Middle frontal gyrus (tissue), 1 donor: Measurements from ENCODE around the gene ZKSCAN3.
"Not testable (repeated sequence)": the region's sequence is repeated elsewhere in the genome, so short reads cannot be mapped to it uniquely, and the experiment has no call there.

Experiments used
- DNase-seq: peaks from one replicate; pipeline ENCODE4 v3.0.0-alpha.2; 2015; ENCODE audit warnings: low spot score; ENCODE audit errors: extremely low spot score

The ZKSCAN3 gene

DNA sequence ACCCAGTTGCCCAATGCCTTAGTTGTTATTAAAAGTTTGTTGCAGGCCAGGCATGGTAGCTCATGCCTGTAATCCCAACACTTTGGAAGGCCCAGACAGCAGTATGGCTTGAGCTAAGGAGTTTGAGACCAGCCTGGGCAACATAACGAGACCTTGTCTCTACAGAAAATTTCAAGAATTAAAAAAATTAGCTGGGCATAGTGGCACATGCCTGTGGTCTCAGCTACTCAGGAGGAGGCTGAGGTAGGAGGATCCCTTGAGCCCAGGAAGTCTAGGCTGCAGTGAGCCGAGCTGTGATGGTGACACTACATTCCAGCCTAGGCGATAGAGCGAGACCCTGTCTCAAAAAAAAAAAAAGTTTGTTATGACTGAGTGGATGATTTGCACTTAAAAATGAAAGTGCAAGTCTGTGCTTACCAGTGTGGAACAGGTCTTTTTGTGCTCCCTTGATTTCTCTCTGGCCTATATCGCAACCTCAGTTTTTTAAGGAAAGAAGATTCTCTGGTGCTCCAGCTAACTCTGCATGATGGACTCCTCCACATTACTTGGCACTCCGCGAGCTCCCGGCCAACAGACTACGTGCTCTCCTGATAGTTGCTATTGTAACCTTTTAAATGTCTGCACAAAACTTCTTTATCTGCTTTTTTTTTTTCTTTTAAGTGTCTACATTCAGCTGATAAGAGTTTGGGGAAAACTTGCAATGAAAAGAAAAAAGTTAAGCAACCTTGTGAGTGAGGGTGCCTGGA, 22.1 kb downstream of the ZKSCAN3 start:
- DNase-seq: no peak

DNA sequence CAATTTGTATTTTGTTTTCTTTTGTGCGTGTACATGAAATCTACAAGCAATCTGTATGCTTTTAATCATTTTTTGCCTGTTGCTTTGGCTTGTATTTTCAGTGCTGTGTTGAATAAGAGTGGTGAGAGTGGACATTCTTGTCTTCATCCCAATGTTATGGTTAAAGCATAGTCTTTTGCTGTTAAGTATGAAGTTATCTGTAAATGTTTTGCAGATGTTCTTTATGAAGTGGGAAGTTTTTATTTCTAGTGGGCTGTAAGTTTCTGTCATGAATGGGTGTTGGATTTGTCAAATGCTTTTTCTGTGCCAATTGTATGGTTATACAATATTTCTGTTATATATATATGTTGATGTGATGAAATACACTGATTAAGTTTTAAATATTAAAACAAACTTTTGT, 24.2 kb downstream of the ZKSCAN3 start:
- no peak for DNase-seq

DNA sequence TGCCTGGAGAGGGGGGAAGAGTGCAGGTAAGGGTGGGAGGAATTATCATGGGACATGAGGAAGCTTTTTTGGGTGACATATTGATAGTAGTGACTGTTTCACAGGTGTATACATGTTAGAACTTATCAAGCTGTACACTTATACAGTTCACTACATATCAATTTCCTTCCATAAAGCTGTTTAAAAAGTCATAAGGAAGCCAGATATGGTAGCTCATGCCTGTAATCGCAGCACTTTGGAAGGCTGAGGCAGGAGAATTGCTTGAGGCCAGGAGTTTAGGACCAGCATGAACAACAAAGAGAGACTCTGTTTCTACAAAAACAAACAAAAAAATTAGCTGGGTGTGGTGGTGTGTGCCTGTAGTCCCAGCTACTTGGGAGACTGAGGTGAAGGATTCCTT, 28.1 kb downstream of the ZKSCAN3 start:
- no peak for DNase-seq

DNA sequence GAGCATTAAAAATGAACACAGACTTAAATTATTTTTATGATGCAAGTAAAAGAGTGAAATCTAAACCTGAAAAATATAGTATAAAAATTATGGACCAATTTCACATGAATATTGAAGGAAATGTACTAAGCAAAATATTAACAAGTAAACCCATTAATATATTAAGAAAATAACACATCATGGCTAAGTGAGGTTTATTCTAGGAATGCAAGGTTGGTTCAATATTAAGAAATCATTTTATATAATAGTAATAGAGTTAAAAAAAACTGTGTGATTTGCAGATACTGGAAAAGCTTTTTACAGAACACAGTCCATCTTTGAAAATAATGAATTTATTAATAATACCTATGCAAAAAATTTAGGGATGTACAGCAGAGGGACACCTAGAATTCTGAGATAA, 28.9 kb downstream of the ZKSCAN3 start:
- DNase-seq: no peak

DNA sequence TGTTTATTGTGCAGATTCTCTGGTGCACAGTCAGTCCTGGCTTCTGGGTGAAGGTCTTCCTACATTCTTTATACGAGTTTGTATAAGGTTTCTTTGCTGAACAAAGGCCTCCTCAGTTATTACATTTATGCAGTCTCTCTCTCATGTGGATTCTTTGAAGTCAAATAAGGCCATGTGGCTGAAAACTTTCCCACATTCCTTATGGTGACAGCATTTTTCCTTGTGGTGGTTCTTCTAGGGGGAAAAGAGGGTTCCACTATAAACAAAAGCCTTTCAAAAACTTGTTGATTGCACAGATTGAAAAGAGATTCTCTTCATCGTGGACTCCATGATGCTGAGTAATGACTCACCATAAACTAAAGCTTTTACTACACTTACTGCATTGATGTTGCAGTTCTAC, 30.6 kb downstream of the ZKSCAN3 start:
- DNase-seq: no peak

DNA sequence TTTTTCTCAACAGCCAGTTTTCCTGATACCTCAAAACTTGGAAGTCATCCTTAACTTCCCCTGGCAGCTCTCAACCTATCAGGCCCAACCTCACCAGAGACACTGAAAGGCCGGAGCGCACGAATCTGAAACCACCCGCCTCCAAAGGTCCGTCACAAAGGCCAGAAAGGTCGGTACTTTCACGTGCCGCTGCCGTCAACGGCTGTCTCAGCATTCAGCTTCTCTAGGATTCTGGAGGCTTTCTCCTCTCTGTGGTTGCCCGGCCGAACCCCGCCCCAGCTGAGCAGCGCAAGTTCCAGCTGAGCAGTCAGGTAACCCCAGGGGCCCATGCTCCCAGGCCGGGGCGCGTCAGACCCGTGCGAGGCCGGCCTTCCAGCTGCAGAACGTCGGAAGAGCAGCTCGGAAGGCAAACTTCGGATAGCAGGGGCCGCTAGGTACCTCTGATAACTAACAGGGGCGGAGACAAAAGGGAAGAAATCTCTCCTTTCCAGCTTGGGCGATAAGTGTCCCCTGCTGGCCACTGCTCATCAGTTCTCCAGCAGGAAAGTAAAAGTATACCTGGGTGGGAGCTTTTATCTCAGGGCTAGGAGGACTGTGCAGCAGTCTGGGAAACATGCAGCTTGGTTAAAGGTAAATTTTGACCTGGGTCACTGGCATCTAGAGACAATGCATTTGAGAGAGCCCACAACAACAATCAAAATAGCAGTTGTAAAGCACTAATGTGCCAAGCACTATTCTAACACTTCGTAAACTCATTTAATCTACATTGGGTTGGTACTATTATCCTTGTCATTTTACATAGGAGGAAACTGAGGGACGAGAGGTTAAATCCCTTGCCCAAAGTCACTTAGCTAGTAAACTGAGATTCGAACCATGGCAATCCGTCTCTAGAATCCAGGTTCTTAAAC, 33.7 kb downstream of the ZKSCAN3 start:
- DNase-seq: peak; percentile 42

DNA sequence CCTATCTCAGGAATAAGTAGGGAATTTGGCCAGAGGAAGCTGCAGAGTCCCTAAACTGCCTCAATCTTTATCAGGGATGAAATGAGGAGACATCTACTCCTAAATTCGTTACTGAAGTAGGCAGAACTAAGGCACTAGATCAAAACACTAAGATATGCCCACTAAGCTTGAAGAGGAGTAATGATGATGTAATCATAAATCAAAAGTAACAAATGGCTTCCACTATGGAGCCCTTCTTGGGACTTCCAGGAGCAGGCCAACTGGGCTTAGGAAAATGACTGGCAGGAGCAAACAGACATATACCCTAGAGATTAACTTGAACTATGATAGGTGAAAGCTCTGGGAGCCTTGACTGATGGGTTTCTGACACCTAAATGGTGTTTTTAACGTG, 34.4 kb downstream of the ZKSCAN3 start:
- no peak for DNase-seq

DNA sequence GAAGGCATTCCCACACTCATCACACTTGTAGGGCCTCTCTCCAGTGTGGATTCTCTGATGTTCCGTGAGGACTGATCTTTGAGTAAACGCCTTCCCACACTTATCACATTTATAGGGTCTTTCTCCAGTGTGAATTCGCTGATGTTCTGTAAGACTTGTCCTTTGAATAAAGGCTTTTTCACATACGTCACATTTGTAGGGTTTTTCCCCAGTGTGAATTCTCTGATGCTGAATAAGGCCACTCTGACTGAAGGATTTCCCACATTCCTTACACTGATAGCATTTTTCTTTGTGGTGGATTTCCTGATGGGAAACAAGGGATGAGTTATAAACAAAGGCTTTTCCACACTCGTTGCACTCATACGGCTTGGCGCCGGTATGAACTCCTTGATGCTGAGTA, 40.9 kb downstream of the ZKSCAN3 start:
- no peak for DNase-seq

DNA sequence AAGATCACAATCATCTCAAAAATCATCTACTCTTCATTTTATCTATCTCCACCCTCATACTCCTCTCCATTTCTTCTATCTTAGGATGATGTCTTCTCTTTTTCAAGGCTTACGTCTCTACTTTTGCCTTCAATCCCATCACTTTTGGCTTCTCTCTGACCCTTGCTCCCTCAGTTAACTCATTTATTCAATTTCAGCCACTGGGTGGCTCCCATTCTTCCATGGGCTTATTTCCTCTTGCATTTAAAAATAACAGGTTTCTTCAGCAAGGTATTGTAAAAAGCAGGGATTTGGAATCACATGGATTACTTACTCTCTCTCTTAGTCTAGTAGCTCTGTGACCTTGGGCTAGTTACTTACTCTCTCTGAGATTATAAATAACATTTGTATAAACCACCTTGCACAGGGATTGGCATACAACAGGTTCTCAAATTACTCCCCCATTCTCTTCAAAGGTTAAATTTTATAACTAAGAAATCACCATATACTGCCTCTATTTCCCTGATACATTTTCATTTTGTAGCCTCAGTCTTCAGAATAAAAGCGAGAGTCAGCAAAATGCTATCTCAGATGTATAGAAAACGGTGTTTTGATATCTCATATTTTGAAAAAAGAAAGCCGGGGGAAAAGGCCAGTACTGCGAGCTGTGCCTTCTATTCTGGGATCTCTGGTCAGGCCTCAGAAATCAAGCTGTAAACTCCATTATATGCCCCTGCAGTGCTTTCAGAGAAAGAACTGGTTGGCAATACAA, 44.3 kb downstream of the ZKSCAN3 start:
- DNase-seq: no peak

DNA sequence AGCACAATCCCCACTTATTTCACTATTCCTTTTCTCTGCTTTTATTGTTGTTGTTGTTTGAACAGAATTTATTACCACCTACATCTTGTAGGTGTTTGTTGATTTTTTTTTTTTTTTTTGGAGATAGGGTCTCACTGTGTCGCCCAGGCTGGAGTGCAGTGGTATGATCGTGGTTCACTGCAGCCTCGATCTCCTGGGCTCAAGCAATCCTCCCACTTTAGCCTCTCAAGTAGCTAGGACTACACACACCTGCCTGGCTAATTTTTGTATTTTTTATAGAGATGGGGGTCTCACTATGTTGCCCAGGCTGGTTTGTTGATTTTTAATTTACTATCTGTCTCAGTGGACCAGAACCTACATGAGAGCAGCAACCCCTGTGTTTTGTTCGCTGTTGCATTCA, 46.2 kb downstream of the ZKSCAN3 start:
- DNase-seq: no peak

DNA sequence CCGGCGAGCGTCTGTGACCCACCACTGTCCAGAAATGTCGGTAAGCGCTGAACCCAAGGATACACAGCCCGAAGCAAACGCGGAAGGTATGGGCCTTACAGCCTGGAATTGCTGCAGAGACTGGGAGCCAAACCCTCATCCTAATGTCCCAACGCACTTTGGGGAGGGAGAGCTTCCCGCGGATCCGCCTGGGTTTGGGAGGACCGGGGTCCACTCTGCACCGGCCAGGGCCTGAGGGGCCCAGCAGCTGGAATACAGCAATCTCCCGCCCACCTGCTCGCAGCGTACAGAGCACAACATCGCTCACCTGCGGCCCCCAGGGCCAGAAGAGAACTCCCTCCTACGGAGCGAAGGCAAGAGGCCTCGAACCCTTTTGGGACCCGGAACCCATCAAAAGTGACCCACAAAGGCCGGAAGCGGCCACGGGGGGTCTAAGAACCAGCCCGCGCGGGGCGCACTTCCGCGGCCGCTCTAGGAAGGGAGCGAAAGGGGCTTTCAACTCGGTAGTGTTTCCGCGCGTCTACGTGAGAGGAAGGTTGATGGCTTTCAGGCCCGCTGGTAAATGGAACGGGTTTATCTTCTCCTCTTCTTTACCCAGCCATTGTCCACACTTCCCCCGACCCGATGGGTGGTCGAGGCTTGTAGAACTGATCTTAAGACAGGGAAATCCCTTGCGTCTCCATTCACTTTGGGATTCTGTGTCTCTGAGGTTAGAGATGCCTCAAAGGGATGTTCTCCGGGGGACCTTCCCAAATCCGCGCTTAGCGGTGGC, 49.8 kb downstream of the ZKSCAN3 start, which contains the start of gene ZSCAN12:
TSS of gene ZSCAN12 (minus strand) at position 398 of the 772 bp plus-strand sequence. CDS start 1,342 bp downstream, outside the sequence.
- DNase-seq: peak; percentile 77

DNA sequence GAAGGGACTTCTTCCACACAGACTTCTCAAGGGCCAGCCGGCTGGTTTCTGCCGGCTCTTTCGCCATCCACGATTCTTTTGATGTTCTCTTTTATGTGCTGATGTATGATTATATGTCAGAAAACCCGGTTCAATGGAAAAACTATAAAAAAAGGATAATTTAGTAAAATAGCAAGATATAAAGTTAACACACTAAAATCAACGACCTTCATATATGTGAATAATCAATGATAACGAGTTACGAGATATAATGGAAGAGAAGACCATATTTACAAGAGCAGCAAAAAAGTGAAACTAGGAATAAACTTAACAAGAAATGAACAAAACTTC, 50.3 kb downstream of the ZKSCAN3 start:
- DNase-seq: no peak

DNA sequence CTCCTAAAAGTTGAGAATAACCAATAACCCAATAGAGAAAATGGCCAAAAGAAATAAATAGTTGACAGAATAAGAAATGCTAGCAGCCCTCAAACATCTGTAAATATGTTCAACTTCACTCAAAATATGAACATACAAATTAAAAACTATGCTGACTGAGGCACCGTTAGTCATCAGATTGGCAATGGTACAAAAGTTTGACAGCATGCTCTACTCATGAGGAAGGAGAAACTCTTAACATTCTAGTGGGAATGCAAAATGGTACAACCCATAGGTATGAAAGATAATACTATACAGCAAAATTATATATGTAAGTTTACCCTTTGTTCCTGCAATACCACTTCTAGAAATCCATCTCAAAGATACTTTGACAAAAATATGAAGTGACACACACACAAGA, 51.4 kb downstream of the ZKSCAN3 start:
- DNase-seq: no peak

DNA sequence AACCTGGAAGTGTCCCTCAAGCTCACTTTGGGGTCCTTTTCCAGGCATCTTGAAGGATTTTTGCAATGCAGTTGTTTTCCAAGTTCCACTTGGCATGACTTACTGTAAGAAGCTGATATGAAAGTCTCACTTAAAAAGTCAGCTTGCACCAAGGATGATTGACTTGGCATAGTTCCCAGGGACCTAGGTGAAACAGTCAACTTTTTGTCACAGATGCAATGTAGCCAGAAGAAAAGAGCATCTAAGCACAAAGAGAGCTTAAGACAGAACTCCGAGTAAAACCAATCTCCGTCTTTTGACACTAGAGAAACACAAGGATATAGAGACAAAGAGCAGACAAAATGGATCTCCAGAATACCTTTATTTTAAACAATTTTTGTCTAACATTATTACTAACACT, 52.5 kb downstream of the ZKSCAN3 start:
- DNase-seq: no peak

DNA sequence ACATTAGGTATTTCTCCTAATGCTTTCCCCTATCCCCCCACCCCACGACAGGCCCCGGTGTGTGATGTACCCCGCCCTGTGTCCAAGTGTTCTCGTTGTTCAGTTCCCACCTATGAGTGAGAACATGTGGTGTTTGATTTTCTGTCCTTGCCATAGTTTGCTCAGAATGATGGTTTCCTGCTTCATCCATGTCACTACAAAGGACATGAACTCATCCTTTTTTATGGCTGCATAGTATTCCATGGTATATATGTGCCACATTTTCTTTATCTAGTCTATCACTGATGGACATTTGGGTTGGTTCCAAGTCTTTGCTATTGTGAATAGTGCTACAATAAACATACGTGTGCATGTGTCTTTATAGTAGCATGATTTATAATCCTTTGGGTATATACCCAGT, 54.2 kb downstream of the ZKSCAN3 start:
- DNase-seq: not testable (repeated sequence)

DNA sequence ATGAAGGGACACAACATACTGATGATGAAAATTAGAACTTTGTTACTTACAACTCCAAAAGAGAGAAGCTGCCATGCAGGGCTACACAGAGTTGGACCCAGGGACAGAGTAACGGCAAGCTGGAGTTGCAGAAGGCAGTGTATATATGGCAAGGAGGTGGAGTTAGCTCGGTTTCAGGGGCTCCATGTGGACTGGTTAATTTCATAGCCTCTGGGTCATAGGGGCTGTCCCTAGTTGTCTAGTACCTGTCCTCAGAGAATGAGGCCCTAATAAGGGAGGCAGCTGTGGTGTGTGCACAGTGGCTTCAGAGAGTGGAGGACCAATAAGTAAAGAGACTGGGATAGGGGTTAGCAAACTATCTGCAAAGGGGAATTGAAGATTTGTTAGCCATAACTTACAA, 57.7 kb downstream of the ZKSCAN3 start:
- DNase-seq: no peak

DNA sequence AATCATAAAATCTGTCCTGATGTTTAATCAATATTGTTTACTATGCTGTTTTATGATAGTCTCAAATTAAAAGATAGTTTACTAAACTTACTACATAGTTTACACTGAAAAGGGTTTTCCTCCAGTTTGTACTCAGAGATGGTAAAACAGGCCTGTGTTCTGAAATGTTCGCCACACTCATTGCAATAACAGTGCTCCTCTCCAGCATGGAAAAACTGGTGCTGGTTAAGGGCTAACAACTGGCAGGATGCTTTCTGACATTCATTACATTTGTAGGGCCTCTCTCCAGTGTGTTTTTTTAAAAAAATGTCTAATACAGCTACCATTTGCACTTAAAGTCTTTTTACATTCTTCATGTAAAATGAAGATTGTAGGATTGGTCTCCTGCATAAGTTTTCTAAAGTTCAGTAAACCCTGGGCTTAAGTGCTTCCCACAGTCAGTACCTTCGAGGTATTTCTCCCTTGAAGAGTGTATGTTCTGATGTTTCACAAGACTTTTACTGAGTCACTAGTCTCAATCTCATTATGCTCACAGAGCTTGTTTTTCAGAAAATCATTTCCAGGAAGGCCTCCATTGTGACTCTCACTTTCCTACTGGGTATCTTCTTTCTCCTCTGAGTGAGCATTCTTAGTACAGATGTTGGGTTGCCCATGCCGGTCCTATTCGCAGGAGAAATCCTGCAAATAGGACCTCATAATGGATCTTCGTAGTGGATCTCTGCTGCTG, 58.5 kb downstream of the ZKSCAN3 start:
- DNase-seq: no peak

DNA sequence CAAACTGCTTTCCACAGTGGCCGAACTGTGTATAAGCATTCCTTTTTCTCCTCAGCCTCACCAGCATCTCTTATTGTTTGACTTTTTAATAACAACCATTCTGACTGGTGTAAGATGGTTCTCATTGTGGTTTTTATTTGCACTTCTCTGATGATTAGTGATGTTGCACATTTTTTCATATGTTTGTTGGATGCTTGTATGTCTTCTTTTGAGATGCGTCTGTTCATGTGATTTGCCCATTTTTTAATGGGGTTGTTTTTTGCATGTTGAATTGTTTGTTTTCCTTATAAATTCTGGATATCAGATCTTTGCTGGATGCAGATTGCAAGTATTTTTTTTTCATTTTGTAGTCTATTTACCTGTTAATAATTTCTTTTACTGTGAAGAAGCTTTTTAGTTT, 61.0 kb downstream of the ZKSCAN3 start:
- no peak for DNase-seq

DNA sequence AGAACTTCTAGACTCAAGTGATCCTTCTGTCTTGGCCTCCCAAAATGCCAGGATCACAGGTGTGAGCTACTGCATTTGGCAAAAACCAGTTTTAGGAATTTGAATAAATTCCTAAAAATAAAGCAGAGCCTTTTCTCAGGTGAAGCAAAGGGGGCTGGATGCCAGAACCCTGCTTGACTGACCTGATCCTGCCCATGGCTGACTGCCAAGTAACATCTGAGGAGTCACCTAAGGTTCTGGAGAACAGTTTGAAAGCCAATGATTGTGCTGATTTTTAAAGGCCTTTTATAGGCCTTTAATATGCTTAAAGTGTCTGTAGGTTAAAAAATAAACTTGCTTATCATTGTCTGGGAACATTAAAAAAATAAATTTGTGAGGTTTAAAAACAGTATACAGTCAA, 63.9 kb downstream of the ZKSCAN3 start:
- DNase-seq: no peak
